PC-3 (cell line): ENCODE results near the gene JMJD4.

Source experiments
- EZH2 ChIP-seq: fragments of 300-600 bp; sonication (generic); IDR thresholded peaks from one replicate; pipeline ENCODE4 v1.6.1; 2017; ENCODE audit warnings: antibody characterized with exemption, mild to moderate bottlenecking, low read length; ENCODE audit not compliant: unreplicated experiment
- EZH2phosphoT487 ChIP-seq: fragments of 300-600 bp; sonication (generic); IDR thresholded peaks from 2 replicates; pipeline ENCODE4 v1.6.1; 2018; ENCODE audit warnings: mild to moderate bottlenecking, antibody characterized with exemption, low read length, borderline replicate concordance
- TF ChIP-seq, protein P1 (sequence below): fragments of 300-600 bp; sonication (generic); conservative IDR thresholded peaks from 2 replicates; pipeline ENCODE4 v1.5.1; 2017; ENCODE audit warnings: antibody characterized with exemption, low read depth, mild to moderate bottlenecking, low read length

DNA sequence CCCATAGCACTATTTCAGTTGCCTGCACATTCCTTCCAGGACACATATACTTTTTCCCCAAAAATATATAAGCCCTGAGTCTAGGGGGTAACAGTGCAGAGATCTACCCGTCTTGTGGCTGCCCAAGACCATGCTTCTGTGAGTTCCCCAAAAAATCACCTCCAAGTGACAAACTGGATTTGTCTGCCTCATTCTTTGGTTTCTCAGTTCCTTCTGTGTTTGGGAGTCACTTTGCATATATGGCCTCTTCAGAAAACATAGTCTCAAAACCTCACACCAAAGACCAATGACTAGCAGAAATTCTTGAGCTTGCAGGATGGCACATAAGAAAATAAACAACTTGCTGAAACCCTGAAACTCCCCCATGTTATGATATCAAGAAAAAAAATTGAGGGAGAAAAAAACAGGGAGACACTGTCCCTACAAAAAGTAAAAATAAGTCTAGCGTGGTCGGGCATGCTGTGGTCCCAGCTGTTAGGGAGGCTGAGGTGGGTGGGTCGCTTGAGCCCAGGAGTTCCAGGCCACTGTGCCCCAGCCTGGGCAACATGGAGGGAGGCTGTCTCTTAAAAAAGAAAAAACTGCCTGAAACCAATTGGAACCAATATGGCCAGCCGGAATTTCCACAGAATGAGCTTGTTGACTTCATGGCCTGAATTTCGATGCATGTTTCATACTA lies 8.0 kb downstream of the JMJD4 start:
- TF ChIP-seq, protein P1, sequence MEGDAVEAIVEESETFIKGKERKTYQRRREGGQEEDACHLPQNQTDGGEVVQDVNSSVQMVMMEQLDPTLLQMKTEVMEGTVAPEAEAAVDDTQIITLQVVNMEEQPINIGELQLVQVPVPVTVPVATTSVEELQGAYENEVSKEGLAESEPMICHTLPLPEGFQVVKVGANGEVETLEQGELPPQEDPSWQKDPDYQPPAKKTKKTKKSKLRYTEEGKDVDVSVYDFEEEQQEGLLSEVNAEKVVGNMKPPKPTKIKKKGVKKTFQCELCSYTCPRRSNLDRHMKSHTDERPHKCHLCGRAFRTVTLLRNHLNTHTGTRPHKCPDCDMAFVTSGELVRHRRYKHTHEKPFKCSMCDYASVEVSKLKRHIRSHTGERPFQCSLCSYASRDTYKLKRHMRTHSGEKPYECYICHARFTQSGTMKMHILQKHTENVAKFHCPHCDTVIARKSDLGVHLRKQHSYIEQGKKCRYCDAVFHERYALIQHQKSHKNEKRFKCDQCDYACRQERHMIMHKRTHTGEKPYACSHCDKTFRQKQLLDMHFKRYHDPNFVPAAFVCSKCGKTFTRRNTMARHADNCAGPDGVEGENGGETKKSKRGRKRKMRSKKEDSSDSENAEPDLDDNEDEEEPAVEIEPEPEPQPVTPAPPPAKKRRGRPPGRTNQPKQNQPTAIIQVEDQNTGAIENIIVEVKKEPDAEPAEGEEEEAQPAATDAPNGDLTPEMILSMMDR = no peak
- no peak for TF ChIP-seq EZH2phosphoT487
- no peak for TF ChIP-seq EZH2
